RWPE2 (cell line): Measurements from ENCODE around the gene LDLRAD4.
A peak's percentile ranks its signal among the peaks of the same experiment; 100 is the strongest.

ENCODE experiments used
- ATAC-seq: fragments of 200-7000 bp; cut with Tn5 transposase; 3 replicates; pipeline ENCODE4 v1.9.1; 2021; ENCODE audit warnings: low read depth
- DNase-seq: peaks from one replicate; pipeline ENCODE4 v3.0.0-alpha.2; 2020; ENCODE audit warnings: low spot score
- H3K27ac ChIP-seq: fragments of 450-650 bp; 2 replicates; pipeline ENCODE4 v1.5.1; 2017; ENCODE audit warnings: mild to moderate bottlenecking; ENCODE audit not compliant: poor library complexity, severe bottlenecking
- H3K27me3 ChIP-seq: fragments of 250-450 bp; sonication (Bioruptor Pico); 2 replicates; pipeline ENCODE4 v1.5.1; 2021; ENCODE audit warnings: mild to moderate bottlenecking, moderate library complexity; ENCODE audit not compliant: insufficient read depth, poor library complexity, severe bottlenecking
- H3K36me3 ChIP-seq: fragments of 250-450 bp; sonication (Bioruptor Pico); 2 replicates; pipeline ENCODE4 v1.5.1; 2020; ENCODE audit warnings: low read depth, mild to moderate bottlenecking, moderate library complexity
- H3K4me1 ChIP-seq: fragments of 250-450 bp; sonication (Bioruptor Pico); 2 replicates; pipeline ENCODE4 v1.5.1; 2021; ENCODE audit warnings: mild to moderate bottlenecking, moderate library complexity; ENCODE audit not compliant: insufficient read depth, poor library complexity, severe bottlenecking
- H3K4me3 ChIP-seq: fragments of 250-450 bp; sonication (Bioruptor Pico); 2 replicates; pipeline ENCODE4 v1.5.1; 2021; ENCODE audit warnings: mild to moderate bottlenecking, moderate library complexity; ENCODE audit not compliant: severe bottlenecking
- H3K9me3 ChIP-seq: fragments of 250-450 bp; sonication (Bioruptor Pico); 2 replicates; pipeline ENCODE4 v1.5.1; 2021; ENCODE audit warnings: mild to moderate bottlenecking, moderate library complexity; ENCODE audit not compliant: severe bottlenecking
- TF ChIP-seq, protein P1 (sequence below): fragments of 450-650 bp; IDR thresholded peaks from one replicate; pipeline ENCODE4 v1.5.1; 2017; ENCODE audit warnings: mild to moderate bottlenecking, moderate library complexity; ENCODE audit not compliant: poor library complexity, severe bottlenecking

Gene LDLRAD4

DNA sequence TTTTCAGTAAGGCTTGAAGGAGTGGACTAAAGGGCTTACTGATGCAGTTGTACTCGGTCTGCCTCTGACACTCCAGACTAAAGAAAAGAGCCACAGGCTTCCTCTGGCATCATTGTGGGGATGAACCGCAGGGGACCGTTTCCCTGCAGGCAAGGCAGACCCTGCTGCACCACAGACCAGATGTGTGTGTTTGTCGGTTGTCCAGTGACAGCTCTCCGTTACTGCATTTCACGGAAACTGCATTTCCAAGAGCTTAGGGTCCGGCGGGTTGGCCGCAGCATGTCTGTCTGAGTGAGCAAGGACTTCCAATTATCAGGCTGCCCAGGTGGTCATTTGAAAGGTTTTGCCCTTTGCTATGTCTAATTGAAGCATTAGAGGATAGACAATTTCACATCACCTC is 409.7 kb downstream of the LDLRAD4 start:
- no peaks in the 10 kb centered on the region for H3K4me1 ChIP-seq
- no peak for DNase-seq

DNA sequence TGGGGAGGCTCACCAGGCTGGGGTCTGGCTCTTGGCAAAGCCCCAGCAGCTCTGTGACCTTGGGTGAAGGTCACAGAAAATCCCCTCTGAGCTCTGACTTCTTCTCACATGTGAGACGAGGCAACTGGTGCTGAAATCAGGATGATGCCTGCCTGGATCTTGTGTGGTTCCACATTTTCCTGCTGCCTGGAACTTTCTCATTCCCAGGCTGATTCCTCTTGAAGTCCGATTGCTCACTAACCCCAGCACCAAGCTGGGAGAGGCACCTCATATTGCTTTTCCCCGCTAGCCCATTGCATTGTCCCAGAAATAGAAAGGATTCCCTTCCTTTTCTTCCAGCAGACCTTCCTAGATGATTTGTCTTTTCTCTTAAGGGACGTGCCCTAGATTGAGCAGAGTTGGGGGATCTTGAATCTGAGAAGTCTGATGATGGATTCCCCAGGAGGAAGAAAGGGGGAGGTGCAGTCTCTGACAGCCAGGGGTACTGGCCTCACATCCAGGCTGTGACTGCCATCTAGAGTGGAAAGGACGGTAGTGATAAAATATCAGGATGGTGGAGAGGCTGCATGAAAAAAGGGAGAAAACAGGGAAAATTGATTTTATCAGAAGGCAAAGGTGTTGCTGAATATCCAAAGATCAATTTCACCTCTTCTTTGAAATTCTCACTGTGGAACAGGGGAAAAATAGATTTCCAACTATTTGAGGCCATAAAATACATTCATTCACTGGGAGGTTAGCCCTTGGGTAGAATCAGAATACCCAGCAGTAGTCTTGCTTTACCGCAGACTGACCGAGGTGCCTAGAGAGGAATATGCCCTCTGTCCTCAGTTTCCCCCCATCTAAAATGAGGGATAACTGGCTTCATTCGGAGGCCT is 411.5 kb downstream of the LDLRAD4 start:
- no peaks in the 10 kb centered on the region for H3K4me1 ChIP-seq
- no peak overlapping the region for H3K27ac ChIP-seq
- no peak overlapping the region for H3K4me3 ChIP-seq
- DNase-seq (no peak), ATAC-seq (peak; percentile 95)
- H3K9me3 ChIP-seq: no peaks in the 10 kb centered on the region
- no peaks in the 10 kb centered on the region for H3K27me3 ChIP-seq
- H3K36me3 ChIP-seq: no peaks in the 10 kb centered on the region
- TF ChIP-seq, protein P1, sequence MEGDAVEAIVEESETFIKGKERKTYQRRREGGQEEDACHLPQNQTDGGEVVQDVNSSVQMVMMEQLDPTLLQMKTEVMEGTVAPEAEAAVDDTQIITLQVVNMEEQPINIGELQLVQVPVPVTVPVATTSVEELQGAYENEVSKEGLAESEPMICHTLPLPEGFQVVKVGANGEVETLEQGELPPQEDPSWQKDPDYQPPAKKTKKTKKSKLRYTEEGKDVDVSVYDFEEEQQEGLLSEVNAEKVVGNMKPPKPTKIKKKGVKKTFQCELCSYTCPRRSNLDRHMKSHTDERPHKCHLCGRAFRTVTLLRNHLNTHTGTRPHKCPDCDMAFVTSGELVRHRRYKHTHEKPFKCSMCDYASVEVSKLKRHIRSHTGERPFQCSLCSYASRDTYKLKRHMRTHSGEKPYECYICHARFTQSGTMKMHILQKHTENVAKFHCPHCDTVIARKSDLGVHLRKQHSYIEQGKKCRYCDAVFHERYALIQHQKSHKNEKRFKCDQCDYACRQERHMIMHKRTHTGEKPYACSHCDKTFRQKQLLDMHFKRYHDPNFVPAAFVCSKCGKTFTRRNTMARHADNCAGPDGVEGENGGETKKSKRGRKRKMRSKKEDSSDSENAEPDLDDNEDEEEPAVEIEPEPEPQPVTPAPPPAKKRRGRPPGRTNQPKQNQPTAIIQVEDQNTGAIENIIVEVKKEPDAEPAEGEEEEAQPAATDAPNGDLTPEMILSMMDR: peak; percentile 79

More for the DNA sequence above, 409.7 kb downstream of the LDLRAD4 start:
- Histone ChIP-seq H3K4me3 (no peak overlapping the region), H3K27me3 (no peaks in the 10 kb centered on the region), H3K9me3 (no peaks in the 10 kb centered on the region), H3K27ac (no peak overlapping the region), H3K36me3 (no peaks in the 10 kb centered on the region)
- TF ChIP-seq, protein P1: no peak
- no peak for ATAC-seq

DNA sequence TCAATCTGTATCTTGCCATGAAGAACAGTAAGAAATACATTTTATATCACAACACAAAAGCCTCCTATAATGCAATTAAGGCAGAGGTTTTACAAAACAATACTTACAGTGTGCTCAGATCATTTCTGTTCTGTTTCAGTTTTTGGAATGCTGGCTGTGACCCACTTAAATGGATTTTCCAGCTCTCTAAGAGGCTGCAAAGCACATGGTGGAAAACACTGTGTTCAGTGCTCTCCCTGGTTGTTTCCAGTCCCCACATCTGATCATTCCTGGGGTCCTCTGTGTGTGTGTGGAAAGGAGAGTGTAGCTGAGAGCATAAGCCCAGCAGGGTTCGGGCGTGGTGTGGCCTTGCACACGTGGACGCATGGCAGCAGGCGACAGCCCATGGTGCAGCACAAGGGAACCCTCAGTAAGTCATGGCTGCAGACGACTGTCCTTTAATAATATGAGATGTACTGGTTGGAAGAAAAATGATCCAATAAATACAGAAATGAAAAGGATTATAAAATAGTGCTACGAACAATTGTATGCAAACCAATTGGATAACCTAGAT is 412.2 kb downstream of the LDLRAD4 start:
- H3K36me3 ChIP-seq: no peaks in the 10 kb centered on the region

DNA sequence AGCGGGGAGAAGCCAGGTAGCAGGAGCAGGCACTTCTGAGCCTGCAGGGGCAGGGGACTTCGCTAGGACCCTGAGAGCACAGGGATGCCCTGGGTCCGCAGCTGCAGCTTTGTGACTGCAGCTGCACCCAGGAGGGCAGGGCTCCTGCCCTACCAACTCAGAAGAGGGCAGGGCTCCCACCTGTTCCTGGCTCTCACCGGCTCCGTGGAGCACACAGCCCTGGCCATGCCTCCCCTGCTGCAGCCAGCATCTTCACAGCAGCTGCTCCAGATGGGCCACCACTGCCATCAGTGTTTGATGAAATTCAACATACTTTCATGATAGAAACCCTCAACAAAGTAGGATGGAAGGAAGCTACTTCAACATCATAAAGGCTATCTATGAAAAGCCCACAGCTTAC is 415.1 kb downstream of the LDLRAD4 start:
- Histone ChIP-seq H3K36me3 (no peaks in the 10 kb centered on the region), H3K27me3 (no peaks in the 10 kb centered on the region), H3K4me3 (no peak overlapping the region), H3K9me3 (no peaks in the 10 kb centered on the region), H3K27ac (no peak overlapping the region), H3K4me1 (no peaks in the 10 kb centered on the region)
- no peak for DNase-seq
- ATAC-seq: no peak
- TF ChIP-seq, protein P1: no peak

More for the DNA sequence above, 412.2 kb downstream of the LDLRAD4 start:
- no peak for ATAC-seq
- H3K27ac ChIP-seq: no peak overlapping the region
- H3K27me3 ChIP-seq: no peaks in the 10 kb centered on the region
- no peak for DNase-seq
- TF ChIP-seq, protein P1: no peak
- H3K4me3 ChIP-seq: no peak overlapping the region
- no peaks in the 10 kb centered on the region for H3K9me3 ChIP-seq
- no peaks in the 10 kb centered on the region for H3K4me1 ChIP-seq

DNA sequence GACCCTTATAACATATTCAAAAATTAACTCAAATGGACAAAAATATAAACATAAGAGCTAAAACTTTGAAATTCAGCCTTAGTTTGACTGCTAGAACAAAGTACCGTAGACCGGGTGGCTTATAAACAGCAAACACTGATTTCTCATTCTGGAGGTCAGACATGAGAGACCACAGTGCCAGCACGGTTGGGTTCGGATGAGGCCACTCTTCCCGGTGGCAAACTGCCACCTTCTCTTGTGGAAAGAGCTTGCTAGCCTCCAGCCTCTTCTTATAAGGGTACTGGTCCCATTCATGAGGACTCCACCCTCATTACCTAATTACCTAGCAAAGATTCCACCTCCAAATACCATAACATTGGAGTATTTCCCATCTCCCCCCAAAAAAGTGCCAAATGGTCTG is 416.5 kb downstream of the LDLRAD4 start:
- DNase-seq (no peak), ATAC-seq (no peak)
- H3K4me1 ChIP-seq: no peaks in the 10 kb centered on the region
- no peaks in the 10 kb centered on the region for H3K9me3 ChIP-seq
- H3K27ac ChIP-seq: no peak overlapping the region
- TF ChIP-seq, protein P1: no peak
- no peak overlapping the region for H3K4me3 ChIP-seq
- no peaks in the 10 kb centered on the region for H3K27me3 ChIP-seq
- H3K36me3 ChIP-seq: no peaks in the 10 kb centered on the region
